Activated CD4-positive, alpha-beta T cell treated with anti-CD3 and anti-CD28 coated beads for 36 hours (primary cell): Measurements from ENCODE around the gene BDH2. TPM values are rescaled to one million over a fixed set of nuclear protein-coding genes. Genes with fewer than 3 reads are reported as not detected.

ENCODE experiments used
- ATAC-seq: fragments of 200-7000 bp; cut with Tn5 transposase; one replicate; pipeline ENCODE4 v1.10.0; 2021; ENCODE audit warnings: mild to moderate bottlenecking, moderate library complexity
- CTCF ChIA-PET: fragments of 350-600 bp; sonication (Branson Sonifier 250); formaldehyde crosslinking; loops from one replicate; lab custom pipeline; 2021; ENCODE audit warnings: antibody characterized with exemption; lab: Charles Lee
- POLR2A ChIA-PET: fragments of 350-600 bp; sonication (Branson Sonifier 250); formaldehyde crosslinking; loops from one replicate; lab custom pipeline; 2021; ENCODE audit warnings: antibody characterized with exemption, inconsistent platforms; lab: Charles Lee
- DNase-seq: peaks from one replicate; pipeline ENCODE4 v3.0.0-alpha.2; 2020
- H3K27ac Mint-ChIP-seq: one replicate; pipeline ENCODE4 v1.8.0; 2021; ENCODE audit warnings: mixed read lengths
- H3K27me3 Mint-ChIP-seq: one replicate; pipeline ENCODE4 v1.8.0; 2021; ENCODE audit warnings: mixed read lengths
- H3K36me3 Mint-ChIP-seq: one replicate; pipeline ENCODE4 v1.8.0; 2021; ENCODE audit warnings: low read depth, mixed read lengths
- H3K4me1 Mint-ChIP-seq: one replicate; pipeline ENCODE4 v1.8.0; 2021; ENCODE audit warnings: mixed read lengths
- H3K4me3 Mint-ChIP-seq: one replicate; pipeline ENCODE4 v1.8.0; 2021; ENCODE audit warnings: mild to moderate bottlenecking, moderate library complexity, mixed read lengths
- H3K9me3 Mint-ChIP-seq: one replicate; pipeline ENCODE4 v1.8.0; 2021; ENCODE audit warnings: low read depth, mixed read lengths
- intact Hi-C, 2 experiments: fragments of 100-400 bp; cut with DNase I in 1 of 2; cut with micrococcal nuclease in 1 of 2; formaldehyde crosslinking; loops; one replicate each; pipeline versions ENCODE4 v1.14.2 to v1.15.1; 2022 to 2024; cut with DNase I, micrococcal nuclease
- total RNA-seq, 2 experiments: library from RNA; stranded (reverse); gene quantifications; one replicate each; pipeline ENCODE4 v1.2.3, GENCODE V29; 2021

BDH2 gene
- total RNA-seq, 2 experiments from 2014 or later: 12.7 to 14.8 TPM

- peaks cover 3% of the 10 kb centered on the region for H3K4me1 Mint-ChIP-seq
Measured at GRCh38 chr4:103105558-103106356, 6.1 kb upstream of the BDH2 start.

GRCh38 chr4:103104886-103105285, 5.3 kb upstream of the BDH2 start:
- ChIA-PET POLR2A (no interaction called here), CTCF (no interaction called here)
- Mint-ChIP-seq H3K27me3 (no peaks in the 10 kb centered on the region), H3K4me3 (no peak overlapping the region), H3K9me3 (no peaks in the 10 kb centered on the region), H3K27ac (no peak overlapping the region), H3K4me1 (peaks cover 3% of the 10 kb centered on the region), H3K36me3 (peaks cover 9% of the 10 kb centered on the region)
- intact Hi-C loops: loop anchor here in 1 of 2 experiments (10.0 kb wide), 1 partner anchor 830 kb away; no protein-coding TSS in a partner anchor
- ATAC-seq (no peak), DNase-seq (no peak)

More at GRCh38 chr4:103105558-103106356, 6.1 kb upstream of the BDH2 start:
- no peak overlapping the region for H3K27ac Mint-ChIP-seq
- peaks cover 10% of the 10 kb centered on the region for H3K36me3 Mint-ChIP-seq
- ATAC-seq (no peak), DNase-seq (no peak)
- H3K4me3 Mint-ChIP-seq: no peak overlapping the region
- H3K27me3 Mint-ChIP-seq: no peaks in the 10 kb centered on the region
- intact Hi-C loops: loop anchor here in 1 of 2 experiments (10.0 kb wide), 1 partner anchor 829 kb away; no protein-coding TSS in a partner anchor
- H3K9me3 Mint-ChIP-seq: no peaks in the 10 kb centered on the region
- ChIA-PET CTCF (no interaction called here), POLR2A (no interaction called here)

GRCh38 chr4:103100691-103101090, 1.1 kb upstream of the BDH2 start:
- no peak overlapping the region for H3K4me3 Mint-ChIP-seq
- H3K27me3 Mint-ChIP-seq: no peaks in the 10 kb centered on the region
- no peaks in the 10 kb centered on the region for H3K9me3 Mint-ChIP-seq
- intact Hi-C loops: loop anchor here in 1 of 2 experiments (2.0 to 10.0 kb wide), 2 partner anchors 756 to 834 kb away; partner anchors contain the start of gene SLC39A8
- peaks cover 18% of the 10 kb centered on the region for H3K4me1 Mint-ChIP-seq
- no peak overlapping the region for H3K27ac Mint-ChIP-seq
- ATAC-seq (no peak), DNase-seq (no peak)
- no peaks in the 10 kb centered on the region for H3K36me3 Mint-ChIP-seq
- ChIA-PET CTCF (interaction anchor here (0.6 to 3.6 kb wide), 12 partner anchors 10 to 909 kb away, joined by 3 to 35 read pairs (median 4); no protein-coding TSS in a partner anchor), POLR2A (no interaction called here)

- ChIA-PET POLR2A (interaction anchor here (0.6 kb wide), 1 partner anchor 524 kb away, joined by 3 read pairs; no protein-coding TSS in a partner anchor), CTCF (interaction anchor here (0.9 to 3.6 kb wide), 18 partner anchors 9 to 668 kb away, joined by 3 to 35 read pairs (median 6); partner anchors contain the start of genes CISD2, MANBA and SLC9B2)
- peak overlapping the region; percentile 85 for H3K27ac Mint-ChIP-seq
- H3K36me3 Mint-ChIP-seq: no peaks in the 10 kb centered on the region
- intact Hi-C loops: loop anchor here (1.0 to 5.0 kb wide), 10 partner anchors 22 to 754 kb away; partner anchors contain the start of genes SLC9B1 (in 2 of the 2), SLC9B2 (in 2 of the 2), SLC39A8 (in 1 of the 2) and UBE2D3 (in 1 of the 2)
- peak overlapping the region; percentile 74 for H3K4me3 Mint-ChIP-seq
- H3K4me1 Mint-ChIP-seq: peaks cover 18% of the 10 kb centered on the region
- no peaks in the 10 kb centered on the region for H3K9me3 Mint-ChIP-seq
- H3K27me3 Mint-ChIP-seq: no peaks in the 10 kb centered on the region
- DNase-seq (no peak), ATAC-seq (no peak)
Measured at GRCh38 chr4:103098756-103099440, 736 bp downstream of the BDH2 start.

- POLR2A ChIA-PET: interaction anchor here (0.6 kb wide), 1 partner anchor 523 kb away, joined by 3 read pairs; no protein-coding TSS in a partner anchor
- Mint-ChIP-seq H3K36me3 (no peaks in the 10 kb centered on the region), H3K27me3 (no peaks in the 10 kb centered on the region), H3K27ac (no peak overlapping the region), H3K4me3 (peak overlapping the region; percentile 74), H3K4me1 (peaks cover 18% of the 10 kb centered on the region), H3K9me3 (no peaks in the 10 kb centered on the region)
- DNase-seq: no peak
- CTCF ChIA-PET: interaction anchor here (1.3 to 8.8 kb wide), 5 partner anchors 16 to 668 kb away, joined by 5 to 66 read pairs (median 14); partner anchors contain the start of gene SLC9B2
- ATAC-seq: no peak
- intact Hi-C loops: loop anchor here (2.0 to 5.0 kb wide), 6 partner anchors 22 to 666 kb away; partner anchors contain the start of genes SLC9B2 (in 1 of the 2) and UBE2D3 (in 1 of the 2)
Measured at GRCh38 chr4:103098341-103098740, 1.3 kb downstream of the BDH2 start.

- peaks cover 2% of the 10 kb centered on the region for H3K36me3 Mint-ChIP-seq
- no peak overlapping the region for H3K4me3 Mint-ChIP-seq
- no peaks in the 10 kb centered on the region for H3K9me3 Mint-ChIP-seq
- H3K4me1 Mint-ChIP-seq: peaks cover 27% of the 10 kb centered on the region
- ChIA-PET POLR2A (no interaction called here), CTCF (interaction anchor here (8.8 kb wide), 1 partner anchor 52 kb away, joined by 66 read pairs; no protein-coding TSS in a partner anchor)
- intact Hi-C loops: loop anchor here (5.0 kb wide), 2 partner anchors 270 to 665 kb away; partner anchors contain the start of gene UBE2D3 (in 1 of the 2)
- H3K27me3 Mint-ChIP-seq: no peaks in the 10 kb centered on the region
- no peak overlapping the region for H3K27ac Mint-ChIP-seq
- no peak for DNase-seq
- no peak for ATAC-seq
Measured at GRCh38 chr4:103097112-103097511, 2.5 kb downstream of the BDH2 start.

GRCh38 chr4:103095080-103095479, 4.6 kb downstream of the BDH2 start:
- peaks cover 34% of the 10 kb centered on the region for H3K4me1 Mint-ChIP-seq
- H3K27me3 Mint-ChIP-seq: no peaks in the 10 kb centered on the region
- H3K9me3 Mint-ChIP-seq: no peaks in the 10 kb centered on the region
- no peak for ATAC-seq
- no peak for DNase-seq
- ChIA-PET CTCF (interaction anchor here (1.4 to 8.8 kb wide), 3 partner anchors 15 to 474 kb away, joined by 5 to 66 read pairs (median 7); no protein-coding TSS in a partner anchor), POLR2A (interaction anchor here (0.5 kb wide), 1 partner anchor 9 kb away, joined by 3 read pairs; no protein-coding TSS in a partner anchor)
- peaks cover 2% of the 10 kb centered on the region for H3K36me3 Mint-ChIP-seq
- H3K4me3 Mint-ChIP-seq: no peak overlapping the region
- intact Hi-C loops: loop anchor here (5.0 kb wide), 2 partner anchors 268 to 663 kb away; partner anchors contain the start of gene UBE2D3 (in 1 of the 2)
- H3K27ac Mint-ChIP-seq: no peak overlapping the region

GRCh38 chr4:103092245-103092644, 7.4 kb downstream of the BDH2 start:
- Mint-ChIP-seq H3K4me3 (no peak overlapping the region), H3K4me1 (peaks cover 18% of the 10 kb centered on the region), H3K36me3 (peaks cover 7% of the 10 kb centered on the region), H3K9me3 (no peaks in the 10 kb centered on the region), H3K27ac (no peak overlapping the region), H3K27me3 (no peaks in the 10 kb centered on the region)
- ChIA-PET POLR2A (interaction anchor here (0.8 kb wide), 1 partner anchor 298 kb away, joined by 9 read pairs; no protein-coding TSS in a partner anchor), CTCF (interaction anchor here (0.6 to 8.8 kb wide), 22 partner anchors 8 to 672 kb away, joined by 3 to 66 read pairs (median 6); partner anchors contain the start of genes BDH2 and SLC9B2)
- intact Hi-C loops: loop anchor here in 1 of 2 experiments (5.0 kb wide), 1 partner anchor 645 kb away; no protein-coding TSS in a partner anchor
- DNase-seq: no peak
- ATAC-seq: peak; percentile 45

GRCh38 chr4:103091601-103092223, 7.9 kb downstream of the BDH2 start:
- H3K27ac Mint-ChIP-seq: peak overlapping the region; percentile 34
- ATAC-seq: peak; percentile 71

GRCh38 chr4:103089481-103089880, 10.2 kb downstream of the BDH2 start:
- intact Hi-C loops: no loop called here
- DNase-seq (no peak), ATAC-seq (no peak)
- ChIA-PET POLR2A (no interaction called here), CTCF (interaction anchor here (0.7 to 7.4 kb wide), 7 partner anchors 10 to 744 kb away, joined by 3 to 35 read pairs (median 4); partner anchors contain the start of gene BDH2)
- Mint-ChIP-seq H3K4me3 (no peak overlapping the region), H3K4me1 (peaks cover 16% of the 10 kb centered on the region), H3K36me3 (peaks cover 13% of the 10 kb centered on the region), H3K9me3 (no peaks in the 10 kb centered on the region), H3K27me3 (no peaks in the 10 kb centered on the region), H3K27ac (no peak overlapping the region)

More at GRCh38 chr4:103091601-103092223, 7.9 kb downstream of the BDH2 start:
- CTCF ChIA-PET: interaction anchor here (0.6 to 8.8 kb wide), 28 partner anchors 8 to 672 kb away, joined by 3 to 66 read pairs (median 4); partner anchors contain the start of genes BDH2 and SLC9B2
- Mint-ChIP-seq H3K36me3 (peaks cover 12% of the 10 kb centered on the region), H3K4me1 (peaks cover 17% of the 10 kb centered on the region), H3K27me3 (no peaks in the 10 kb centered on the region), H3K9me3 (no peaks in the 10 kb centered on the region), H3K4me3 (no peak overlapping the region)
- DNase-seq: peak; percentile 61
- POLR2A ChIA-PET: interaction anchor here (0.6 to 0.8 kb wide), 2 partner anchors 282 to 298 kb away, joined by 9 to 10 read pairs; no protein-coding TSS in a partner anchor
- intact Hi-C loops: loop anchor here (1.0 to 5.0 kb wide), 4 partner anchors 45 to 644 kb away; no protein-coding TSS in a partner anchor
